ENCODE measurements around the gene ARL5C. TPM values are rescaled to one million over a fixed set of nuclear protein-coding genes. Genes with fewer than 3 reads are reported as not detected.

Gene ARL5C, protein sequence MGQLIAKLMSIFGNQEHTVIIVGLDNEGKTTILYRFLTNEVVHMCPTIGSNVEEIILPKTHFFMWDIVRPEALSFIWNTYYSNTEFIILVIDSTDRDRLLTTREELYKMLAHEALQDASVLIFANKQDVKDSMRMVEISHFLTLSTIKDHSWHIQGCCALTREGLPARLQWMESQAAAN
- not detected in 2 replicates for total RNA-seq

DNA sequence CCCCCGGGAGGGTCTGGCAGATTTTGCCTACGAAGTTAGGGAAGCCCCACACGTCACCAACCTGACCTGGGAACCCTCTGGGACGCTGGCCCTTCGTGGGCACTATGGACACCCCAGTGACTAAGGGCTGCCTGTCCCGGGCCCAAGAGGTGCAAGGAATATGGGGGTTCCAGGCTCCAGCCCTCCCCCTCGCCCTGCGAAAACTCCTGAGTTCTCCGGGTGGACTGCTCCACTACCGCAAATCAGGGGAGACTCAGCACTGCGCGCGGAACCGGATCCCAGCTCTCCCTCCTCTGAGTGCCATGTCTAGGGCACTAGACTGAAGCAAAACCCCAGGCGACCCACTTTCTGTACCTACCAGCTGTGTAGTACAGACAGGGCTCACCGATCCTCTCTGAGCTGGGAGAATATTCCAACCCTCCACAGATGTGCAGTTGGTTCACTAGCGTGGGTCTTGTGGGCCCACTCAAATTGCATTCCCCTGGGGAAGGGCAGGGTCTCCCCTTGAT is at the start of gene ARL5C:
Gene ARL5C, minus strand, starts transcription at position 321 of the 509 bp plus-strand sequence. CDS start 401 bp downstream, outside the sequence.
- no peak for DNase-seq (ENCODE audit: low read depth)
- TF ChIP-seq, protein P1, sequence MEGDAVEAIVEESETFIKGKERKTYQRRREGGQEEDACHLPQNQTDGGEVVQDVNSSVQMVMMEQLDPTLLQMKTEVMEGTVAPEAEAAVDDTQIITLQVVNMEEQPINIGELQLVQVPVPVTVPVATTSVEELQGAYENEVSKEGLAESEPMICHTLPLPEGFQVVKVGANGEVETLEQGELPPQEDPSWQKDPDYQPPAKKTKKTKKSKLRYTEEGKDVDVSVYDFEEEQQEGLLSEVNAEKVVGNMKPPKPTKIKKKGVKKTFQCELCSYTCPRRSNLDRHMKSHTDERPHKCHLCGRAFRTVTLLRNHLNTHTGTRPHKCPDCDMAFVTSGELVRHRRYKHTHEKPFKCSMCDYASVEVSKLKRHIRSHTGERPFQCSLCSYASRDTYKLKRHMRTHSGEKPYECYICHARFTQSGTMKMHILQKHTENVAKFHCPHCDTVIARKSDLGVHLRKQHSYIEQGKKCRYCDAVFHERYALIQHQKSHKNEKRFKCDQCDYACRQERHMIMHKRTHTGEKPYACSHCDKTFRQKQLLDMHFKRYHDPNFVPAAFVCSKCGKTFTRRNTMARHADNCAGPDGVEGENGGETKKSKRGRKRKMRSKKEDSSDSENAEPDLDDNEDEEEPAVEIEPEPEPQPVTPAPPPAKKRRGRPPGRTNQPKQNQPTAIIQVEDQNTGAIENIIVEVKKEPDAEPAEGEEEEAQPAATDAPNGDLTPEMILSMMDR (IDR thresholded peaks at IDR 0.05; ENCODE audit: insufficient read depth, low read depth, low read length), result no peak
- peak within 1 kb of the TSS; percentile 56 for H3K4me3 ChIP-seq (ENCODE audit: low read depth, low read length)

DNA sequence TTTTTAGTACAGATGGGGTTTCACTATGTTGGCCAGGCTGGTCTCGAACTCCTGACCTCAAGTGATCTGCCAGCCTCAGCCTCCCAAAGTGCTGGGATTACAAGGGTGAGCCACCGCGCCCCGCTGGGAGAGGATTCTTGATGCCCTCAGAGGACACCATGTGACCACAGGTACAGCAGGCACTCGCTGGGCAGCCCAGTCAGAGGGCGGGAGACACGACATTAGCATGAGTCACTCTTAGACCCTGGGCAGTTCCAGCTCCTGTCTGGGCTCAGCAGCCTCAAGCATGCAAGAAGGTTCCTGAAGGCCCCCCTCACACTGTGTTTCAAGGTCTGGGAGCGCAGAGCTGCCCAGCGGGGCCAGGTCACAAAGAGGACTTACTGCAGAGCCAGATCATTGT is 47.9 kb upstream of the ARL5C start:
- no peak overlapping the region for H3K4me3 ChIP-seq (ENCODE audit: low read depth, low read length)
- no peak for DNase-seq (ENCODE audit: low read depth)
- TF ChIP-seq, protein P1 (IDR thresholded peaks at IDR 0.05; ENCODE audit: insufficient read depth, low read depth, low read length), result no peak

DNA sequence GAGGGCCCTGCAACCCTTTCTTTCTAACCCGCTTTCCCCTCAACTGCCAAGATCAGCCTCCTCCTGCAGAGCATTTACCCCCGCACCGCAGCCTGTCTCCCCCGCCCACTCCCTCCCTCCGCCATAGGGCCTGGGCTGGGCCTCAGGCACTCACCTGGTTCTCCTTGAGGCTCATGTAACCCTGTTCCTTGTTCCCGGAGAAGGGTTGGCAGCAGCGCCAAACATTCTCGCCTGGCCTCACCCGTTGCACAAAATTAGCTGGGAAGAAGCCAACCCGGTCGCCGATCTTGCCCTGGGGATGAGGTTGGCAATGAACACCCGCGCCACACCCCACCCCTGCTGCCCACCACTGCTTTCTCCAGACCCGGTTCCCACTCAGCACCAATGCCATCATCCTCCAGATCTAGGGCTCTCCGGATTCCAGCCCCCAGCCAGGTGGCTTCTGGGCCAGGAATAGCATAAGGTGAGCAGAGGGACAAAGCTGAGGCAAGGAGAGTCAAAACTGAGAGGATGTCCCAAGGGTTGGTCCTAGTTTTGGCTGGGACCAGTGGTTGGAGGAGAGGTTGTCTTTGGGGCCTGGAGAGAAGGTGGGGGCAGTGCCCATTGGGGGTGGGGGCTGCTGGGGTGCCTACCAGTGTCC is 47.0 kb upstream of the ARL5C start:
- DNase-seq (ENCODE audit: low read depth), result no peak
- TF ChIP-seq, protein P1 (IDR thresholded peaks at IDR 0.05; ENCODE audit: insufficient read depth, low read depth, low read length), result no peak
- no peak overlapping the region for H3K4me3 ChIP-seq (ENCODE audit: low read depth, low read length)

DNA sequence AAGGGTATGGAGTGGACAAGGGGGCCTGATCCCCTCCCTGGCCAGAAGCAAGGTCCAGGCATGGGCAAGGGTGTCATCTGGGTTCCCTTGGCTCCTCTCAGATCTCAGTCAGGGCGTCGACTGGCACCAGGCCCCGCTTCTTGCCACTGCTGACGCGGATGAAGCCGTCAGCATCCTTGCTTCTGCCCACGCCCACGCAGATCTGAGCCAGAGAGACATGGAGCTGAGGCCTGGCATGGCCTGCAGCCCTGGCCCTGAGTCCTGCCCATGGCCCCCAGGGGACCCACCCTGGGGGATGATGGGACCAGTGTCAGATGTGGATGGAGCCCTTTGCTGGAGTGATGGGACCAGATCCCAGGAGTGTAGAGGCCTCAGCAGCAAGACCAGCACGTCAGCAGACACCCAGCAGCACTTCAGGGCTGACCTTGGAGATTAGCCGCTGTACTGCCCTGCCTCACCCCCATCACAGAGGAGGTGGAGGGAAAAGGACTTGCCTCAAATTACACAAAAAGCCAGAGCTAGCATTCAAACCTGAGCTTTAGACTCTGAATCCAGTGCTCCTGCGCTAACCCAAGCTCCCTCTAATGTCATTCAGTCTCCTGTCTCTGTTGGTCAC is 46.3 kb upstream of the ARL5C start:
- no peak overlapping the region for H3K4me3 ChIP-seq (ENCODE audit: low read depth, low read length)
- no peak for DNase-seq (ENCODE audit: low read depth)
- TF ChIP-seq, protein P1 (IDR thresholded peaks at IDR 0.05; ENCODE audit: insufficient read depth, low read depth, low read length), result no peak

DNA sequence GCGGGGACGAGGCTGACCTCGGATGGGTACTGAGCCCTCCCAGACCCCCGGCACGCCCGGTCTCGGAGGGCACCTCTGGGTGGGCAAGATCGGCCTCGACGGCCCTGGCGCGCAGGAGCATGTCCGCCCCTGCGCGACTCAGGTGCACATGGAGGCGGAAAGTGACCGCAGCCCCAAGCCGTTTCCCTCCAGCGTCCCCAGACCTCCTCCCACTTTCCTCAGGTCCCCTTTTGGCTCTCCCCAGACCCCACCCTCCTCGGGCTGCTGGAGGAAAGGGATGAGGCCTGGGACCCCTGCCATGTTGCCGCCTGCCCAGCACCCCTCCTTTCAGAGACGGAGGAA is 44.1 kb upstream of the ARL5C start:
- TF ChIP-seq, protein P1 (IDR thresholded peaks at IDR 0.05; ENCODE audit: insufficient read depth, low read depth, low read length), result no peak
- no peak for DNase-seq (ENCODE audit: low read depth)

DNA sequence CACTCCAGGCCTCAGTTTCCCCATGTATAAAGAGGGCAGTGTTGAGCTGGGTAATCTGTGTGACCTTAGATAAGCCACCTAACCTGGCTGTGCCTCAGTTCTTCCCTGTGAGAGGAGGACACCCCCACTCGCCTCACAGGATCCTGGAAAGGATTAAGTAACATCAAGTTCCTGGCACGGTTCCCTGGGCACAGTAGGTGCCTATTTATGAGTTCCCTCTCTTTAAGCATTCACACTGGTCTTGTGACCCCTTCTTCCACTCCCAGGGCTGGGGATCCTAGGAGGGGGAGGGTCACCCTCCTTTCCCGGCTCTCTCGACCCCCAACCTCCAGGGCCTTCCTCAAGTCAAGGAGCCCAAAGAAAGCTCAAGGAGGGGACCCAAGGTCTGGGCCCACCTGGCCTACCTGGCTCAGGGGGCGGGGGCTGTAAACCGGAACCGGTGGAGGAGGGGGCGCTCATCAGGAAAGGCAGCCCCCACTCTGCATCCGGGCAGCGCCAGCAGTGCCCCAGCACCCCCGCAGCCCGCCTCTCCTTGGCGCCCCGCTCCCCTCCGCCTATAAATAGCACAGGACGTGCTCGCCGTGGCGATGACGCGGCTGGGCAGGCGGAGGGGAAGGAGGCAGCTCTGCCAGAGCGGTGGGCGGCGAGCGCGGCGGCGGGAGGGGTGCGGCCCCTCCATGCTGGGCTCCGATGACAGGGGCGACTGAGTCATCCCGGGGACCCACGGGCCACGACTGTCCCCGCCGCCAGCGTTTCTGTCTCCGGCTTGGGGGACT is 43.5 kb upstream of the ARL5C start:
- TF ChIP-seq, protein P1 (IDR thresholded peaks at IDR 0.05; ENCODE audit: insufficient read depth, low read depth, low read length), result no peak
- H3K4me3 ChIP-seq (ENCODE audit: low read depth, low read length), result peak overlapping the region; percentile 41
- DNase-seq (ENCODE audit: low read depth), result peak; percentile 55

More for the DNA sequence above, 44.1 kb upstream of the ARL5C start:
- peak overlapping the region; percentile 41 for H3K4me3 ChIP-seq (ENCODE audit: low read depth, low read length)
